ENCODE results near the gene SLC41A3. TPM values are rescaled to one million over a fixed set of nuclear protein-coding genes. Genes with fewer than 3 reads are reported as not detected.

SLC41A3 gene
- total RNA-seq, 4 donors from 2014 or later: 56.1 to 72.2 (median 59.7) TPM

DNA sequence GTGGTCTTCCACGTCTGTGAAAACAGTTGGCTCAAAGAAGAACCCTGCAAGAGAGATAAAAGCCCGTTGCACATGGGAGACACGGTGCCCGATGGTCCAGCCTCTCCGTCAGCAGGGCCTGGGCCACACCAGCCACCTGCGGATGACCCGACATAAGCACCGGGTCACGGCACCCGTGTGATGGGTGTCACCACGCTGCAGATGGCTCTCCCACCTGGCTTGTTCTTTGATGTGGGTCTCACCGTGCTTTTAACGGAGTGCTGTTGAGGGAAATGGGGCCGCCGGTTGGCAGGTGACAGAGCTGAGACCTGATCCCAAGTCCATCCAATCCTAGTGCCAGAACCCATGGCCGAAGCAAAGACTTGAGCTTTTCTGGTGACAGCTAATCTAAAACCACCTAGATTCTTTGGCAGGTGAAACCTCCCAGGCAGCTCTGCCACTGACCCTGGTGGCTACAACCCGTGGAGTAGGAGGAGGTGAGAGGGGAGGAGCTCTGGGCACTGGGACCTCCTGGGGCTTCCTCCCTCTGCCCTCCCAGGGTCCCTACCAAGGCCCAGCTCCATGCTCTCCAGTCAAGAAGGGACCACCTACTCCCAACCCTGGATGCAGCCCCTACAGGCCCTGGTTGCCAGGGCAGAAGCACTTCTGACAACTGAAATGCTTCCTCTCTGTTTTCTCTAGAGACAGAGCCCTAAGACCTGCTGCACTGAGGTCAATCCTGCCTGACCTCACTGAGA, 23.4 kb upstream of the SLC41A3 start:
- 89 to 90% methylated on average over 17 of the region's 17 CpGs for WGBS, 2 donors
- TF ChIP-seq, protein P1, sequence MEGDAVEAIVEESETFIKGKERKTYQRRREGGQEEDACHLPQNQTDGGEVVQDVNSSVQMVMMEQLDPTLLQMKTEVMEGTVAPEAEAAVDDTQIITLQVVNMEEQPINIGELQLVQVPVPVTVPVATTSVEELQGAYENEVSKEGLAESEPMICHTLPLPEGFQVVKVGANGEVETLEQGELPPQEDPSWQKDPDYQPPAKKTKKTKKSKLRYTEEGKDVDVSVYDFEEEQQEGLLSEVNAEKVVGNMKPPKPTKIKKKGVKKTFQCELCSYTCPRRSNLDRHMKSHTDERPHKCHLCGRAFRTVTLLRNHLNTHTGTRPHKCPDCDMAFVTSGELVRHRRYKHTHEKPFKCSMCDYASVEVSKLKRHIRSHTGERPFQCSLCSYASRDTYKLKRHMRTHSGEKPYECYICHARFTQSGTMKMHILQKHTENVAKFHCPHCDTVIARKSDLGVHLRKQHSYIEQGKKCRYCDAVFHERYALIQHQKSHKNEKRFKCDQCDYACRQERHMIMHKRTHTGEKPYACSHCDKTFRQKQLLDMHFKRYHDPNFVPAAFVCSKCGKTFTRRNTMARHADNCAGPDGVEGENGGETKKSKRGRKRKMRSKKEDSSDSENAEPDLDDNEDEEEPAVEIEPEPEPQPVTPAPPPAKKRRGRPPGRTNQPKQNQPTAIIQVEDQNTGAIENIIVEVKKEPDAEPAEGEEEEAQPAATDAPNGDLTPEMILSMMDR (IDR thresholded peaks at IDR 0.05): no peak
- no peak for TF ChIP-seq POLR2A (IDR thresholded peaks at IDR 0.05)

DNA sequence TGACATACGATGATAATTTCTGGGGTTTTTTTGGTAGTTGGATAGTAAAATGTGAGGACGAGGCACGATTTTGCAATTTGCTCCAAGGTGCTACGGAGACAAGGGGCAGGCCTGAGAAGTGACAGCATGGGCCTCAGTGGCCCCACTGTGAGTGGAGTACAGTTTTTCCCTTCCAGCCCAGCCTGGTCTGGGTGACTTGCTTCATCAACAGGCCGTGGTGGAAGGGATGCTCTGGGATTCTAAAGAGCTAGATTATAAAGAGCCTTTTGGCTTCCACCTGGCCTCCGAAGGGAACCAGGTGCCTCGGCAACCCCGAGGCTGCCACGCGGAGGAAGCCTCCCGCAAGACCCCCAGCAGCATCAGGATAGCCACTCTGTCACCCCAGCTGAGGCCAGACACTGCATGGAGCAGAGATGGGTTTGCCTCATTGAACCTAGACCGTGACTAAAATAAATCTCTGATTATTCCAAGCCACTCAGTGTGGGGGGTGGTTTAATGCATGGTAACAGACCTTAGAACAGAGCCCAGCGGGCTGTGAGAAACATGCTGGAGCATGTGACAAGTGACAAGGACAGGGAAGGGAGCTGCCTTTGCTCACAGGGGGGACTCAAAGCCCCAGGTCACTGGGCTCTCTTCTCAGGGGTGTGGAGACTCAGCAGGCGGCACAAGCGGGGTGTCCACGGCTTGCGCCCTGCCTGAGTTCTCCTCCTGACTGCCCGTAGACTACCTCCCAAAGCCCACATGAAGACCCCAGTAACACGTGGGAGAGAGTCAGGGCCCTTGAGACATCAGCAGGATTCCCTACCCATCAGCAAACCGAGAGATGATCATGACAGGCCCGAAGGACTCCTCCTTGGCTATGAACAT, 22.6 kb upstream of the SLC41A3 start:
- H3K9me3 ChIP-seq: no peaks in the 10 kb centered on the region
- no peak overlapping the region for H3K4me3 ChIP-seq (replicated peaks in 1 of 3)
- 93 to 94% methylated on average over 18 of the region's 21 CpGs for WGBS, 2 donors
- H3K36me3 ChIP-seq: no peaks in the 10 kb centered on the region
- H3K4me1 ChIP-seq: peaks cover 8 to 16% of the 10 kb centered on the region in 2 donors
- intact Hi-C loops (cut with DNase I): no loop called here
- DNase-seq: no peak
- no peaks in the 10 kb centered on the region for H3K27me3 ChIP-seq
- TF ChIP-seq POLR2A (IDR thresholded peaks at IDR 0.05): no peak
- TF ChIP-seq, protein P1 (IDR thresholded peaks at IDR 0.05): no peak
- H3K27ac ChIP-seq: no peak overlapping the region

More for the DNA sequence above, 23.4 kb upstream of the SLC41A3 start:
- H3K4me1 ChIP-seq: peaks cover 5 to 10% of the 10 kb centered on the region in 2 donors
- no peak for DNase-seq
- H3K9me3 ChIP-seq: no peaks in the 10 kb centered on the region
- no peaks in the 10 kb centered on the region for H3K36me3 ChIP-seq
- H3K27ac ChIP-seq: no peak overlapping the region
- no peaks in the 10 kb centered on the region for H3K27me3 ChIP-seq
- H3K4me3 ChIP-seq (replicated peaks in 1 of 3): no peak overlapping the region
- intact Hi-C loops (cut with DNase I): no loop called here

DNA sequence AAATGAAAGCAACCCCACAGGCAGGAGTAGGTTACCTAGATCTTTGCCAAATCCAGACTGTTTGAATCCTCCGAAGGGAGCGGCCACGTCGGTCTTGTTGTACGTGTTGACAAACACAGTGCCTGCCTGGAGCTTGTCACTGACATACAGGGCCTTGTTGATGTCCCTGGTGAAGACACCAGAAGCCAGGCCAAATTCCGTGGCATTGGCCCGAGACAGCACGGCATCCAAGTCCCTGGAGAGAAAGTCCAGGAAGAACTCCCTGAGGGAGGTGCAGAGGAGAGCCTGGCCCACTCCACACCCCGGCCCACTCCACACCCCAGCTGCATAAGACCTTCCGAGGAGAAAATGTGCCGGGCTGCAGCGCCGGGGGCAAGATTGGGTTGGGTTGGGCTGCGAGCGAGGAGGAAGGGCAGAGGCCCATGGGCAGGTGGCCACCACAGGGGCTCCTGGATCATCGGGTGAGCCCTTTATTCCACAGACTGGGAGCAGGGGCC, 21.8 kb upstream of the SLC41A3 start:
- Histone ChIP-seq H3K9me3 (no peaks in the 10 kb centered on the region), H3K4me1 (peaks cover 8 to 16% of the 10 kb centered on the region in 2 donors), H3K27me3 (no peaks in the 10 kb centered on the region), H3K4me3 (replicated peaks in 1 of 3) (no peak overlapping the region), H3K27ac (no peak overlapping the region), H3K36me3 (no peaks in the 10 kb centered on the region)
- intact Hi-C loops (cut with DNase I): no loop called here
- 92 to 93% methylated on average over 15 to 16 of the region's 16 CpGs for WGBS, 2 donors
- DNase-seq: no peak
- TF ChIP-seq, protein P1 (IDR thresholded peaks at IDR 0.05): no peak

DNA sequence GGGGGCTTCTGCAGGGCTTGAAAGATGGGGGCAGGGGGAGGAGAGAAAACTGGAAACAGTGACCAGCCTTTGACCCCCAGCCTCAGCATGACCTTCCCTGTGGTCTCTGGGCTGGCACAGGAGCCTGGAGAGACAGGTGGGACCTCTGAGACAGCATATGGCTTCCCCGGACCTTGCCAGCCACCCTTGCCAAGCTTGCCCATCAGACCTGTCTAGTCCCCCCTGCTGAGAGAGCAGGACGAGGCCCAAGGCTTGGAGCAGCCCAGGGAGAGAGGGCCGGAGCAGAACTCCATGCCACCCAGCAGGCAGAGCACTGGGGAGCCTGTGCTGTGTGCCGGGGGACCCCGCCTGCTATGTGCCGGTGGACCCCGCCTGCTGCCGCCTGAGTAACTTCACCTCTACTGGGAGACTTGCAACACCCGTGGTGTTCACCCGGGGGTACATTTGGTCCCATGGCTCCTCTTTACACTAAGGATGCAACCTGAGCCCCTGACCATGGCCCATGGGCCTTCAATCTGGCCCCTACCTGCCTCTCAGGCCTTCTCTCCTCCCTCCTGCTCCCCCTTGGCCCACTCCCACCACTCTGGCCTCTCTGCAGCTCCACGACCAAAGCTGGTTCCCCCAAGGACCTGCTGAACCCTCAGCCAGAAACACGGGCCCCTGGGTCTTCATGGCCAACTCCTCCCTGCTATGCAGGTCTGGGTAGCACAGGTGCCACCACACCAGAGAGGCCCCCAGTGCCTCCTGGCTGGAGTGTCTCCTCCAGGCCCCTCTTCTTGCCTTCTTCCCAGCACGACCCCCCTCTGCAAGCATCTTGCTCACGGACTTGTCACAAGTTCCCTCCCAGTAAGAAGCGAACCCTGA, 21.1 kb upstream of the SLC41A3 start:
- H3K27me3 ChIP-seq: no peaks in the 10 kb centered on the region
- 87 to 92% methylated on average over 11 to 13 of the region's 15 CpGs for WGBS, 2 donors
- no peak overlapping the region for H3K27ac ChIP-seq
- DNase-seq: no peak
- H3K36me3 ChIP-seq: no peaks in the 10 kb centered on the region
- intact Hi-C loops (cut with DNase I): no loop called here
- H3K4me1 ChIP-seq: peaks cover 8 to 16% of the 10 kb centered on the region in 2 donors
- TF ChIP-seq POLR2A (IDR thresholded peaks at IDR 0.05): no peak
- TF ChIP-seq, protein P1 (IDR thresholded peaks at IDR 0.05): no peak
- no peak overlapping the region for H3K4me3 ChIP-seq (replicated peaks in 1 of 3)
- H3K9me3 ChIP-seq: no peaks in the 10 kb centered on the region
